Neural cell (in vitro differentiated cells): Measurements from ENCODE around the gene CD163L1. TPM values are rescaled to one million over a fixed set of nuclear protein-coding genes. Genes with fewer than 3 reads are reported as not detected.

ENCODE experiments used
- H2AFZ ChIP-seq: fragments of 200-600, 300-800 bp; sonication (generic), shearing (Covaris generic); 2 replicates; pipeline ENCODE4 v1.6.0; 2014; ENCODE audit warnings: low read depth, mild to moderate bottlenecking, antibody characterized with exemption, low read length, moderate library complexity
- H3F3A ChIP-seq: fragments of 200-600 bp; shearing (Covaris generic); 2 replicates; pipeline ENCODE4 v1.6.1; 2016; ENCODE audit warnings: mild to moderate bottlenecking, moderate library complexity, mixed read lengths, antibody characterized with exemption, low read length; ENCODE audit not compliant: insufficient read depth, poor library complexity, severe bottlenecking
- H3K27ac ChIP-seq: fragments of 200-600, 300-800 bp; sonication (generic), shearing (Covaris generic); 2 replicates; pipeline ENCODE4 v1.5.1; 2014; ENCODE audit warnings: mild to moderate bottlenecking, low read length, moderate library complexity
- H3K27me3 ChIP-seq: fragments of 300-800, 200-600 bp; sonication (generic), shearing (Covaris generic); 2 replicates; pipeline ENCODE4 v1.6.0; 2014; ENCODE audit warnings: mild to moderate bottlenecking, low read depth, low read length, moderate library complexity; ENCODE audit not compliant: insufficient read depth
- H3K36me3 ChIP-seq: fragments of 300-800, 200-600 bp; sonication (generic), shearing (Covaris generic); 2 replicates; pipeline ENCODE4 v1.5.1; 2014; ENCODE audit warnings: mild to moderate bottlenecking, antibody characterized with exemption, low read length, moderate library complexity; ENCODE audit not compliant: insufficient read depth
- H3K4me2 ChIP-seq: fragments of 300-800, 200-600 bp; sonication (generic), shearing (Covaris generic); 2 replicates; pipeline ENCODE4 v1.6.0; 2014; ENCODE audit warnings: mild to moderate bottlenecking, low read length
- H3K4me3 ChIP-seq: fragments of 300-800, 200-600 bp; sonication (generic), shearing (Covaris generic); 2 replicates; pipeline ENCODE4 v1.5.1; 2014; ENCODE audit warnings: mild to moderate bottlenecking, low read length, moderate library complexity
- H3K79me2 ChIP-seq: fragments of 200-600 bp; shearing (Covaris generic); replicated peaks from 2 replicates; pipeline ENCODE4 v1.6.0; 2014; ENCODE audit warnings: mild to moderate bottlenecking, low read length, moderate library complexity; ENCODE audit not compliant: insufficient read depth
- H3K9ac ChIP-seq: fragments of 300-800, 200-600 bp; sonication (generic), shearing (Covaris generic); 2 replicates; pipeline ENCODE4 v1.6.1; 2016; ENCODE audit warnings: mild to moderate bottlenecking, low read length, mixed read lengths
- H3K9me2 ChIP-seq: fragments of 200-600 bp; shearing (Covaris generic); 2 replicates; pipeline ENCODE4 v1.6.1; 2016; ENCODE audit warnings: mild to moderate bottlenecking, low read length, mixed read lengths; ENCODE audit not compliant: insufficient read depth
- H3K9me3 ChIP-seq: fragments of 200-600, 300-800 bp; sonication (generic), shearing (Covaris generic); 2 replicates; pipeline ENCODE4 v1.6.1; 2016; ENCODE audit warnings: mild to moderate bottlenecking, mixed run types, low read length, moderate library complexity, mixed read lengths
- H4K20me1 ChIP-seq: fragments of 200-600 bp; shearing (Covaris generic); 2 replicates; pipeline ENCODE4 v1.6.1; 2016; ENCODE audit warnings: mild to moderate bottlenecking, mixed run types; ENCODE audit not compliant: insufficient read depth
- CTCF ChIP-seq: fragments of 450-650 bp; IDR thresholded peaks from 2 replicates; pipeline ENCODE4 v1.5.1; 2014; ENCODE audit warnings: antibody characterized with exemption, mild to moderate bottlenecking, moderate library complexity; ENCODE audit not compliant: poor library complexity, severe bottlenecking
- EP300 ChIP-seq: fragments of 450-650 bp; conservative IDR thresholded peaks from 2 replicates; pipeline ENCODE4 v1.6.1; 2014; ENCODE audit warnings: antibody characterized with exemption, mild to moderate bottlenecking, moderate library complexity; ENCODE audit not compliant: poor library complexity, severe bottlenecking
- EZH2 ChIP-seq: fragments of 200-600, 300-800 bp; shearing (Covaris generic), sonication (generic); IDR thresholded peaks from 2 replicates; pipeline ENCODE4 v1.6.1; 2014; ENCODE audit warnings: antibody characterized with exemption, low read length, borderline replicate concordance, mild to moderate bottlenecking; ENCODE audit not compliant: insufficient read depth, poor library complexity, severe bottlenecking
- MXI1 ChIP-seq: fragments of 450-650 bp; conservative IDR thresholded peaks from 2 replicates; pipeline ENCODE4 v1.6.1; 2014; ENCODE audit warnings: antibody characterized with exemption, mild to moderate bottlenecking; ENCODE audit not compliant: poor library complexity, severe bottlenecking
- POLR2AphosphoS5 ChIP-seq: IDR thresholded peaks from 2 replicates; pipeline ENCODE4 v1.6.1; 2012
- RAD21 ChIP-seq: fragments of 450-650 bp; conservative IDR thresholded peaks from 2 replicates; pipeline ENCODE4 v1.6.1; 2014; ENCODE audit warnings: antibody characterized with exemption, mild to moderate bottlenecking, moderate library complexity
- REST ChIP-seq: IDR thresholded peaks from 2 replicates; pipeline ENCODE4 v1.6.1; 2012; ENCODE audit warnings: borderline replicate concordance
- SMC3 ChIP-seq: fragments of 450-650 bp; conservative IDR thresholded peaks from 2 replicates; pipeline ENCODE4 v1.6.1; 2014; ENCODE audit warnings: antibody characterized with exemption, mild to moderate bottlenecking, moderate library complexity; ENCODE audit not compliant: poor library complexity
- TAF1 ChIP-seq: IDR thresholded peaks from 2 replicates; pipeline ENCODE4 v1.6.1; 2012; ENCODE audit warnings: low read depth
- polyA minus RNA-seq: library from RNA; depleted of rRNA, polyadenylated mRNA; stranded (reverse); fragments of >200 nt; gene quantifications from 2 replicates; pipeline ENCODE4 v1.2.3, GENCODE V29; 2014
- polyA plus RNA-seq: library from polyadenylated mRNA; depleted of rRNA; stranded (reverse); fragments of >200 nt; gene quantifications from 2 replicates; pipeline ENCODE4 v1.2.3, GENCODE V29; 2014

The CD163L1 gene
- polyA plus RNA-seq: 0.62 TPM in 1 of 2 replicates, not detected in the other
- polyA minus RNA-seq: 0.58 and 0.97 TPM in 2 replicates

GRCh38 chr12:7444076-7444475 lies at the start of gene CD163L1:
Gene CD163L1, minus strand, starts transcription at chr12:7444153. Its CDS starts 26 bp downstream, at chr12:7444127.
- no peaks in the 10 kb centered on the region for H3K79me2 ChIP-seq
- H3K4me2 ChIP-seq: no peak within 1 kb of the TSS
- TF ChIP-seq SMC3: no peak
- no peak for TF ChIP-seq EP300
- TF ChIP-seq EZH2: no peak
- no peak for TF ChIP-seq POLR2AphosphoS5
- no peak for TF ChIP-seq MXI1
- TF ChIP-seq TAF1: no peak
- H4K20me1 ChIP-seq: no peaks in the 10 kb centered on the region
- H2AFZ ChIP-seq: no peak within 1 kb of the TSS
- H3K27me3 ChIP-seq: peaks cover 10% of the 10 kb centered on the region
- no peak within 1 kb of the TSS for H3K9ac ChIP-seq
- no peaks in the 10 kb centered on the region for H3K36me3 ChIP-seq
- no peaks in the 10 kb centered on the region for H3K9me2 ChIP-seq
- H3K9me3 ChIP-seq: no peaks in the 10 kb centered on the region
- no peak within 1 kb of the TSS for H3K27ac ChIP-seq
- H3K4me3 ChIP-seq: no peak within 1 kb of the TSS
- H3F3A ChIP-seq: no peaks in the 10 kb centered on the region

- no peaks in the 10 kb centered on the region for H4K20me1 ChIP-seq
Observed at GRCh38 chr12:7493006-7493405, 49.1 kb upstream of the CD163L1 start.

More at GRCh38 chr12:7493006-7493405, 49.1 kb upstream of the CD163L1 start:
- Histone ChIP-seq H3K79me2 (no peaks in the 10 kb centered on the region), H3K9ac (no peak overlapping the region), H3K9me3 (no peaks in the 10 kb centered on the region), H3K27me3 (no peaks in the 10 kb centered on the region), H3K9me2 (no peaks in the 10 kb centered on the region), H3K36me3 (no peaks in the 10 kb centered on the region), H3K27ac (no peak overlapping the region), H2AFZ (no peak overlapping the region), H3K4me3 (no peak overlapping the region), H3K4me2 (no peak overlapping the region), H3F3A (no peaks in the 10 kb centered on the region)
- TF ChIP-seq CTCF (no peak), REST (no peak), EZH2 (no peak), POLR2AphosphoS5 (no peak), MXI1 (no peak), RAD21 (no peak), SMC3 (no peak), EP300 (no peak), TAF1 (no peak)
